Stimulated activated CD8-positive, alpha-beta memory T cell treated with anti-CD3 and anti-CD28 coated beads, Interleukin-4, amount 100 ng/mL, for 1 hour (primary cell): ENCODE results near the gene AMPD2.
A peak's percentile ranks its signal among the peaks of the same experiment; 100 is the strongest.

Experiments used
- DNase-seq, 2 donors: peaks; one replicate each; pipeline ENCODE4 v3.0.0-alpha.2; 2020; ENCODE audit warnings: low read depth in 2 of 2, low spot score in 1 of 2

AMPD2 gene

GRCh38 chr1:109619576-109620400, at the start of gene AMPD2, which contains the start of gene GNAT2:
Gene AMPD2 (plus strand): TSS chr1:109619837. CDS start chr1:109621176, 1,339 bp downstream.
Gene GNAT2 (minus strand): TSS chr1:109619616. CDS start chr1:109612870, 6,746 bp downstream.
- DNase-seq: peak; percentile 40 to 47

DNA sequence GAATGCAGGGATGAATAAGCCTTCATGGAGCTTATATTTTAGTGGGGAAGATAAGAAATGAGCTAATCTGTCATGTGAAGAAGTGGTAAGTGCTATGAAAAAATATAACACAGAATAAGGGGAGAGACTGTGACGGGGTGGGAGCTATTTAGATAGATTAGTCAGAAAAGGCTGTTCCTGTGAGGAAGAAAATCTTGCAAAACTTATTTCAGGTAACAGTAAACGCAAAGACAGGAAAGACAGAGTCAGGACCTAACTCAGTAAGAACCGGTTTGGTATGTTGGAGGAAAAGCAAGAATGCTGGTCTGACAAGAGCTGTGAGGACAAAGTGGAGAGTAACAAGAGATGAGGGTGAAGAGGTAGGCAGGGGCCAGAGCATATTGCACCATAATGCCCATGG, 49.2 kb upstream of the AMPD2 start:
- DNase-seq: no peak

GRCh38 chr1:109573785-109574184, 45.9 kb upstream of the AMPD2 start:
- DNase-seq: no peak

- DNase-seq: no peak
Observed at GRCh38 chr1:109578947-109579443, 40.6 kb upstream of the AMPD2 start.

DNA sequence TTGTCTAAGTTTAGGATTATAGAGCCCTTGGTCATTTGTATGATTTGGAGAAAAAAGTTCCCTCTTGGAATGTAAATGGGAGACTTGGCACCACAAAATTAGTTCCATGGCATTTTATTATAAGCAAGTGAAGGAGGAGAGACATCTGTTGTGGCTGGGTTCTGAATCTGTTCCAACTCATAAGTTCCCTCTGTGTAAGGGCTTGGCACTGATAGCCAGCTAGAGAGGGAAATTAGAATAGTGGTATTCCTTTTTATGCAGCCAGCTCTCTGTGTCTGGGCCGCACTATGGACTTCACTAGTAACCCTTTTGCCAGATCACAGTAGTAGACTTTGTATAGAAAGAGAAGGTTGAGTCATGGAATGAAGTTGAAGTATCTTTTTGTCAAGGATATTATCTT, 40.1 kb upstream of the AMPD2 start:
- no peak for DNase-seq

DNA sequence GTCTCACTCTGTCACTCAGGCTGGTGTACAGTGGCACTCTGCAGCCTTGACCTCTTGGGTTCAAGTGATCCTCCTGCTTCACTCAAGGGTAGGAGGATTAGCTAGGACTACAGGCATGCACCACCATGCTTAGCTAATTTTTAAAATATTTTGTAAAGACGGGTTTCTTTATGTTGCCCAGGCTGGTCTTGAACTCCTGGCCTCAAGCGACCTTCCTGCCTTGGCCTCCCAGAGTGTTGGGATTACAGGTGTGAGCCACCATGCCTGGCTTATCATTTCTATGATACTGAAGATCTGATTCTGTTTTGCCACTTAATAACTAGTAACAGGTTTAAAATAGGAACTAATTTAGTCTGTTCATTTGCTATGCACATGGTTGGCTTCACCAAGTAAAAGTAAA, 37.6 kb upstream of the AMPD2 start:
- no peak for DNase-seq

DNA sequence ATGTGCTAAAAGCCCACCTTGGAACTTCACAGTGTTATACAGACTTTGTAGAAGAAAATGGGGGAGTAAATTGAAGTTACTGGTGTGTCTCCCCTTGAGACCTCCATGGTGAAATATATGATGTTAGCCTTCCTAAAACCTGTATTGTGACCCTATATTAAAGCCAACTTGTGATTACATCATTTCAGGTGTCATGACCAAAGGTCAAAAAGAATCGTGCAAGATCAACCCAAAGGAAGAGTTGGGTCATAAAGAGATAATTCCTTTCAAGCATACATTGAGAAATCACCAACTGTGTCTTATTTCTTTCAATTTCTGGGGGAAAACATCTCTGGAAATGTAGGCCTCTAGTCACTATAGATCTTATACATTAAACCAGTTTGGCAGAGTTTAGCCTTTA, 34.9 kb upstream of the AMPD2 start:
- DNase-seq: no peak

- DNase-seq: no peak
Observed at GRCh38 chr1:109586055-109586454, 33.6 kb upstream of the AMPD2 start.

GRCh38 chr1:109589177-109589576, 30.5 kb upstream of the AMPD2 start:
- no peak for DNase-seq

GRCh38 chr1:109589679-109590078, 30.0 kb upstream of the AMPD2 start:
- no peak for DNase-seq

DNA sequence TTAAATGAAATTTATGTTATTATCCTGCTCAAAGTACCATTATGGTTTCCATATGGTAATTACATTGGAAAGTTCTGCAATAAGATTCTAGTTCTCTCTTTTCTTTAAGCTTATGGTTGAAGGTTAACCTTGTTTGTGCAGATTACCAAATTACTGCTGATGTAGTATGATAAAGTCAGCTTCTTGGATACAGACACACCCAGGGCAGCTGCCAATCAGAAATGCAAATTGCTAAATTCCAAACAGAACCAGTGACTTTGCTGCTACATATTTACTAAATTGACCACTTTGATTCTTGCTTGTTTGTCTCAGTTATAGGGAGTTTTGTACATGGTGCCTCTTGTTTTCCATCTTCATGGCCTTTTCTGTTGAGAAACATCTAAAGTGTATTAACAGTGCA, 26.7 kb upstream of the AMPD2 start:
- no peak for DNase-seq

DNA sequence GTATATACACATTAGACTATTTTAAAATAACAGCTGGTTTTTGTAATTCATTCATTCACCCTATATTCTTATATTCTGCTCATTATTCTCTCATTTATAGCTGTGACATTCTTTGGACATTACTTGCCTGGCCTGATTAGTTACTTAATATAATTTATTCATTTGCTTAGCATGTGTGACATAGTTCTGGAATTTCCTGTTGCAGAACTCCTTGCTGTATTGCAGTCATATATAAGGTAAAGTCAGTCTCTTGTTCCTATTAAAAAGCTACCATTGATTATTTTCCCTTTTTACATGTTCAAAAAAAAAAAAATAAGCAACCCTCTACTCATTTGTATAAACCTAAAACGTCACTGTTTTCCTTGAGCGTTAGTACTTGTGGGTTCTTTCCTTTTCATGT, 24.1 kb upstream of the AMPD2 start:
- no peak for DNase-seq

GRCh38 chr1:109598156-109598555, 21.5 kb upstream of the AMPD2 start:
- DNase-seq: no peak

DNA sequence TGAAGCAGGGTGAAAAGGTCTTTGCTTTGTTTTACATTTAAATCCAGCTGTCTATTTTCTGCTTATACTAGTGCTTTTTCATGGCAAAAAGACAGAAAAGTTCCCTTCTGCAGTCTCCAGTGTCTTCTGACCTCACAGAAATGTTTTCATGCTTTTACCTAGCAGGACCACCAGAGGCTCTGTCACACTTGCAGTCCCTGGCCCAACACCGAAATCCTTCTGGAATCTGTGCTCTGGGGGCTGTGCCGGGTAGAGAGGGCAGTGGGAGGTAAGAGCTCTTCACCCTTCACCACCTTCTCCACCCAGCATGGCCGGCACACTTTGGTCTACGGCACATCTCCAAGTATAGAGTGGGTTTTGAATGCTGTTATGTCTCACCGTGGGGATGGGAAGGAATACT, 21.0 kb upstream of the AMPD2 start:
- no peak for DNase-seq

DNA sequence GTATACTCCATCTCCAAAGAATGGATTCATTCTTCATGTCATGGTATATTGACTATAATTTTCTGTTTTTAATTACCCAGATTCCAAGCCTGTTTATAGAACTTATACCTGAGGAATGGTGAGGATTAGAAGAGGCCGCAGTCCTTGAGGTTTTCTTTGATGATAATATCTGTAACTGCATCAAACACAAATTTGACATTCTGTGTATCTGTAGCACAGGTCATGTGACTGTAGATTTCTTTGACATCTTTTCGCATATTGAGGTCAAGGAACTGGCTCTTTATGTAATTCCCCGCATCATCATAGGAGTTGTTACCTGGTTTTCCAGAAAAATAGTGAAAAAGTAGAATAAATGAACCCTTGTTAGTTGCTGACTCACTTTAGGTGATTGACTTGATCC, 16.4 kb upstream of the AMPD2 start:
- DNase-seq: no peak

- no peak for DNase-seq
Observed at GRCh38 chr1:109605381-109605780, 14.3 kb upstream of the AMPD2 start.

- DNase-seq: no peak
Observed at GRCh38 chr1:109609881-109610280, 9.8 kb upstream of the AMPD2 start.

DNA sequence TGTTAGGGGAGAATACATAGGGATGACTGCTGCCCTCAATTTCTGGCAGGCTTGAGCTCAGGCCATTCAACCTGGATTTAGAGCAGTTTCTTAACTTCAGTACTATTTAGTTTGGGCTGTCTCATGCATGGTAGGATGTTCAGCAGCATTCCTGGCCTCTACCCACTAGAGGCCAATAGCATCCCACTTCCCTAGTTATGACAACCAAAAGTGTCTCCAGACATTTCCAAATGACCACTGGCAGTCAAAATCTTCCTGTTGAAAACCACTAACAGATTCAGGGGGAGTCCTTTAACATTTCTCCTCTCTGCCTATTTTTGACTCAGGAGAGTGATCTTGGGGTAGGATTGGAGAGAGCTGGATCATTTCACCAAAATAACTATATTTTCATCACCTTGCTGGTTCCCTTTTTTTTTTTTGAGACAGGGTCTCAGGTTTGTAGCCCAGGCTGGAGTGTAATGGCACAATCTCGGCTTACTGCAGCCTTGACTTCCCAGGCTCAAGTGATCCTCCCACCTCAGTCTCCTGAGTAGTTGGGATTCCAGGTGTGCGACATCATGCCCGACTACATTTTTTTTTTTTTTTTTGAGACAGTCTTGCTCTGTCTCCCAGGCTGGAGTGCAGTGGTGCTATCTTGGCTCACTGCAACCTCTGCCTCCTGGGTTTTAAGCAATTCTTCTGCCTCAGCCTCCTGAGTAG, 8.9 kb upstream of the AMPD2 start:
- no peak for DNase-seq

DNA sequence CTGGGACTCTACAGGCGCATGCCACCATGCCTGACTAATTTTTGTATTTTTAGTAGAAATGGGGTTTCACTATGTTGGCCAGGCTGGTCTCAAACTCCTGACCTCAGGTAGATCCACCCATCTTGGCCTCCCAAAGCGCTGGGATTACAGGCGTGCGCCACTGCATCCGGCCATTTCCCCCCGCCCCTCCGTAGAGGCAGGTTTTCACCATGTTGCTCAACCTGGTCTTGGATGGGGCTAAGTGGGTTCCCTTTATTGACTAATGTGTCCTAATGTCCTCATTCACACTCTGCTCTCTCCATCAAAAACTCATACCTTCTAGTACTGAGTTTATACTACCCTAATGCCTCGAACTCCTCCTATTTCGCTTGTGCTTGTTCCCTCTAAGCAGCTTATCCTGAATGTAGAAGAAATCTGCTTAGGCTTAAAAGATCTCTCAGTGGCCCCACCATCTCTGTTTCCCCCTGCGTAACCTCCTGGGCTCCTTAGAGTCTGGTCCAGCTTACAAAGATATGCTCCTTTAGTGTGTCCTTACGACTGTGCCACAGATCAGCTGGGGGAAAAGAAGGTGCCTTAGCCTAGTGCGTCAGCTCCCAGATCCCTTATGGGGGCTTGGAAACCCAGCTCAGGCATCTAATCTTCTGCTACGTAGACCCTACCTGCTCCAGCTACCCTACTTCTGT, 8.2 kb upstream of the AMPD2 start:
- DNase-seq: no peak

- DNase-seq: no peak
Observed at GRCh38 chr1:109613361-109614147, 6.1 kb upstream of the AMPD2 start.

DNA sequence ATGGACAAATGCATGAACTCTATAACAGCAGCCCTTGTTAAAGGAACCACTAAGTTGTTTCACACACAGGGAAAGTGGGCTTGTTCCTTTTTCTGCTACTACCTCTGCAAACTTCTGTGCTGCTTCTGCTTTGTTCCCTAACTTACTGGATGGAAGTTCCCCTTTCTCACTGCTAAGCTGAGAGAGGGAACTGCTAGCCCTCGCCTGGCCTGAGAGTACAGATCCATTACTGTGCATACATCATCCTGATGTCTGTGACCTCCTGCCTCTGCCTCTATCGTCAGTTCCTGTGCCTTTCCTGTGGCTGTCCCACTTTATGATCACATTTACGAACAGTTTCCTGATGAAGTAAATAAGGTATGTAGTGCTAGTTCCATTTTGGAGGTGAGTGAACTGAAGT, 3.8 kb upstream of the AMPD2 start:
- DNase-seq: no peak
